Activated gamma-delta T cell (primary cell): ENCODE results near the gene DNAH17.

Source experiments
- DNase-seq: peaks from one replicate; lab custom pipeline; 2025; lab: John Stamatoyannopoulos, UW

DNAH17 gene

DNA sequence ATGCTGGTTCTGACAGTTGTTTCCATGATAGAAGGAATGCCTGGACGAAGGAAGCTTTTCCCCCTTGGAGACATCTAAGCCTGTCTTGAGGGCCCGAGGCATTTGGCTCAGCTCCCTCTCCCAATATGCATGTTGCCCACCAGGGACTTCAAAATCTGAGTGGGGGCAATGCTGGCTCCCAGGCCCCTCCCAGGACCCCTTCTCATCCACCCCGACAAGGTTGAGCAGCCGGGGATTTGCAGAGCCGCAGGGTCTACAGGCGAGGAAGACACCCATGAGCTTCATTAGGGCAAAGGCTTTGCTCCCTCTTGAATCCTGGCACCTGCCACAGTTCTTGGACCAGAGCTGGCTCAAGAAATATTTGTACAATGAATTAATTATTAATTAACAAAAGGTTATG, 25.1 kb upstream of the DNAH17 start:
- DNase-seq: no peak

DNA sequence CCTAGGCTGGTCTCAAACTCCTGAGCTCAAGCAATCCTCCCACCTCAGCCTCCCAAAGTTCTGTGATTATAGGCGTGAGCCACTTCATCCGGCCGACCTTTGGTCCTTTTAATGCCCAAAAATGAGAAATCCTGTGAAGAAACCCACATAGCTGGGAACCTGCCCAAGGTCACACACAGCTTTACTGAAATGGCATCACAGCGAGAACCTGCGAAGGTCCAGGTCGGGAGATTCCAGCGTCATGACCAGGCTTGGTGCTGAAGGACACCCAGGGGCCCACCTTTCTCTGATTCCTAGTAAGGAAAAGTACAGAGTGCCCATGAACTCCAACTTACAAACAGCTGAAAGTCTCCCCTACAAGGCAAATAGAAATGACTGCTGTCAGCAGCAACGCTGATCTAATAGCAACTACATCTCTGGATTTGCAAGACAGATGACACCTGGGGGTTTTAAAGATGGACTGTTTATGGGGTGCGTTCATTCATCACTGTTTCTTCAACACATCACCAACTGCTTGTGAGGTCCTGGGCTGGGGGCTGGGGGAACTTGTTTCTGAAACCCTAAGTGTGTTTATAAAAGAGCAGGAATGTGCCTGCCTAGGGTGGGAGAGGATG, 24.5 kb upstream of the DNAH17 start:
- DNase-seq: no peak

DNA sequence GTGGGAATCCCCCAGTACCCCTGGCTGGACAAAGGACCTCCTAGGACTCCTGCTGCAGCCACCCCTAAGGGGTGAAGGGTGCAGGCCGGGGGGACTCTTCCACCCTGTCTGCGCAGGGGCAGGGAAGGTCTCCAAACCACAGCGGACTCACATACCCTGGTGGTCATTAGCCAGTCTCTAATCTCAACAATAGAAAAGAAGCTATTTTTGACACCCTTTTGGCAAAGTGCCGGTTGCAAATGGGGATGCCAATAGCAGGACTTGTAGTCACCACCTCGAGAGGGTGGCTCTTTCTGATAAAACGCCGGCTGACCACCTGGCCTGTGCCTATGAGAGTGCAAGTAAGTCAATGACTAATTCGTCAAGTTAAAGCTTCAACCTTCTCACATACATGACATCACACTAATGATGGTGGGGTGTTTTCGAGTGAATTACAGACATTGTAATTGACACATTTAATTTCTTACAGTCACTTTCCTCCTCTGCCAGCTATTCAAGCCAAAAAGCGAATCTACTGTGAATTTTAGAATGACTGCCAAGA, 23.1 kb upstream of the DNAH17 start:
- DNase-seq: no peak

DNA sequence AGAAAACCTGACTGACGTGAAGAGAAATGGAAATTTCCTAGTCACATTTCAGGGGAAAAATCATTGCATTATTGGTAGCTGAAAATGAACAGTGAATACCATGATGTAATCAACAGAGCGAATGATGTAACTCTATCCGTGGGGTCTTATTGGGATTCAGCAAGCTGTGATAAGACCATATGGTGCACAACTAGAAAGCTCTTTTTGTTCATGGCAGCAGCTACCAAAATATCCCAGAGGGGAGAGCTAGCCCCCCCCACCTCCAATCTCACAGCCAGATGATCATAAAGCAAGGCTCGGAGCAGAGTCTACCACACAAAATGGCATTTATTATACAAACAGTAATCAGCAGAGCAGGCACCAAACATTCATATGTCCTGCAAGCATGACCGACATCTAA, 22.2 kb upstream of the DNAH17 start:
- DNase-seq: no peak

DNA sequence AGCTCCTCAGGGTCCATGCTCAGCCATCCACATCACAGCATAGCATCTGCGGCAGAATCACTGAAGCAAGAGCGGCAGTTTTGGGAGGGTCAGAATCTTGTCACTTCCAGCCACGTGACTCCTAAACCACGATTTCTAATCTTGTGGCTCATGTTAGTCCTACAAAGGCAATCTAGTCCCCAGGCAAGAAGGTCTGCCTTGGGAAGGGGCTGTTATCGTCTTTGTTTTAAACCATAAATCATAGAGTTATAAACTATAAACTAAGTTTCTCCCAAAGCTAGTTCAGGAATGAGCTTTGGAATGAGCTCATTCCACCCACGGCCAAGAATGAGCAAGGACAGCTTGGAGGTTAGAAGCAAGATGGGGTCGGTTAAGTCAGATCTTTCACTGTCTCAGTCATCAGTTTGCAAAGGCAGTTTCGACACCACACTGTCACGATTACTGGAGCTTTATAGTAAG, 20.8 kb upstream of the DNAH17 start:
- no peak for DNase-seq

DNA sequence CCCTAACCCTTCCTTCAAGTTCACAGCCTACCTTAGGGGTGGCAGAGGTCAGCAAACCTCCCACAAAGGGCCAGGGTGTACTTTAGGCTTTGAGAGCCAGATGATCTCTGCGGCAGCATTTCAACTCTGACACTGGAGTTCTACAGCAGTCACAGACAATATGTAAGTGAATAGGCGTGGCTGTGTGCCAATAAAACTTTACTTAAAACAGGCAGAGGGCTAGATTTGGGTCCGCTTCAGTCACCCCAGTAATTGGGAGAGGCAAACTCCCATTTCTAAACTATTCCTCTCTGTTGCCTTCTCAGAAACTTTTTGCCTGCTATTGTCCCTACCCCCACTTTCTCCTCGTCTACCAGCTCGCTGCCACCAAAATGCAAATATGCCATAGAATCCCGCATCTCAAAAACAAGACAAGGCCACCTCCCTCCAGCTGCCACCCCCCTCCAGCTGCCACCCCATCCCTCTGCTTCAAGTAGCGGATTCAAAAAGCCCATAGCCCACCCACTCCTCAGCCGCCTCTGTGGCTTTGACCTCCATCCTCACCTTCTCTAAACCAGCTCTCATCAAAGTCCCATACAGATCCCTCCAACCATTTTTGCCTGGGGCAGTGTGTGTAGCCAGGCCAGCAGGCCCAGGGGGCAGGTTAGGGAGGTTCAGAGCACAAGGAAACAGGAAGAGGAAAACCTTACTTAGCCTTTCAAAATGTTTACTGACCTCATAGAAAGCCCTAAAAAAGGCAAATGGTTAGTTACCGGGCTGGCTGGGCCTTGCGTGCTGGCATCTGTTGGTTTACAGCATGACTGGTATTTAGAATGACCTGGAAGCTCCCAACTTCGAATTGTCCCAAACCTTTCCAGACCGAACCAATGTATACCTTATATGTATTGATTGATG, 19.9 kb upstream of the DNAH17 start:
- no peak for DNase-seq

DNA sequence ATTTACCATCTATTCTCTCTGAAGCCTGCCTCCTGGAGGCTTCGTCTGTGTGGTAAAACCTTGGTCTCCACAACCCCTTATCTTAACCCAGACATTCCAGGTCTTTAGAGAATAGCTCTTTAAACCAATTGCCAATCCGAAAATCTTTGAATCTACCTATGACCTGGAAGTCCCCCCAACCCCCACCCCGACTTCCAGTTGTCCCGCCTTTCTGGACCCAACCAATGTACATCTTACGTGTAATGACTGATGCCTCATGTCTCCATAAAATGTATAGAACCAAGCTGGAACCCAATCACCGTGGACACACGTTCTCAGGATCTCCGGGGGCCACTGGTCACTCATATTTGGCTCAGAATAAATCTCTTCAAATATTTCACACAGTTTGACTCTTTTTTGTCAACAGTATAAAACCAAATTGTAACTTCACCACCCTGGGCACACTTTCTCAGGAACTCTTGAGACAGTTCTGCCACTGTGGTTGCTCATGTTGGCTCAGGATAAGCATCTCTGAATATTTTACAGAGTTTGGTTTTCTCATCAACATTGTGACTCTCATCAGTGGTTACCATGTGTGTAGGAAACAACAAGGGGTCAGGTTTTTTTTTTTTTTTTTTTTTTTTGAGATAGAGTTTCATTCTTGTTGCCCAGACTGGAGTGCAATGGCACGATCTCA, 18.1 kb upstream of the DNAH17 start:
- no peak for DNase-seq

DNA sequence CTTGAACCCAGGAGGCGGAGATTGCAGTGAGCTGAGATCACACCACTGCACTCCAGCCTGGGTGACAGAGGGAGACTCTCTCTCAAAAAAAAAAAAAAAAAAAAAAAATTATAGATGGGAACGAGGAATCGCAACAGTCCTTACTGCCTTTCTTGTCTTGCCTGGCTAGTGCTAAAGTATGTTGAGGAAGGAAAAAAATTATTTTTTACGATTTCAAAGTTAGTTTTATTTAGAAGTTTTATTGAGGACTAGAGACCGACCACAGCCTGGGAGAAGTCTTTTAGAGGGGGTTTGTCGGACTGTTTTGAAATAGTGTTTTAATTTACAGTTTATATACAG, 15.8 kb upstream of the DNAH17 start:
- no peak for DNase-seq

DNA sequence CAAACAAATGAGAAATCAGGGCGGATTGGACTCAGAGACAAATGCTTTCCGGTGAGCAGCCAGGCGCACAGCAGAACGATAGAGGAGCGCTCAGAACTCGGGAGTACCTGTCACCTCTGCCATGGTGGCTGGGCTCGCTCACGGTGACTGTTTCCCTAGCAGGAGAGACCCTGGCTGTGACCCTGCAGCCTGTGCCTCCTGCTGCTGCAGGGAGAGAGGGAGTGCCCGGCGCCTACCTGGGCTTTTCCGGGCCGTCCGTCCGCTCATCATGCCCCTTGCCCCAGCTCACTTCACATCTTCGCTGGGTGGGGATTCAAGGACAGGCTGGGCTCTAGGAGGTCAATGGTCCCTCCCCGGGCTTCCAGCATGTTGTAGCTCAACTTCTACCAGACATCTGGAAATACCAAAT, 14.1 kb upstream of the DNAH17 start:
- no peak for DNase-seq

DNA sequence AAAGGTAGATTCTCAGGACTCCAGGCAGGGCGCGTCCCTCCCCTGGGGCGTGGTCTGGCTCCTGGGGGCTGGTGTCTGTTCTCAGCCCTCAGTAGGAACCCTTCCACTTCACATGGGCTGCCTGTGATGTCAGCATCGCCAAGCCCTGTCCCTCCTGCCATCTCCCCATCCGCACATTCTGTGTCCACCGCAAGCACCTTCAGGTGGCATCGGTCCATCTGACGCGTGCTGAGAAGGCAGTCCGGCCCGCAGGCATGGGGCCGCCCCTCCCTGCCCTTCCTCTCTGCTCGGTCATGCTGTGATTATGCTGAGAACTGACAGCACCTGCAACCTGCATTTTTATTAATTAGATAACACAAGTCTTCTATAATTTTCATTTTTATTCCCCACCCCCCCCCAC, 12.7 kb upstream of the DNAH17 start:
- DNase-seq: no peak

DNA sequence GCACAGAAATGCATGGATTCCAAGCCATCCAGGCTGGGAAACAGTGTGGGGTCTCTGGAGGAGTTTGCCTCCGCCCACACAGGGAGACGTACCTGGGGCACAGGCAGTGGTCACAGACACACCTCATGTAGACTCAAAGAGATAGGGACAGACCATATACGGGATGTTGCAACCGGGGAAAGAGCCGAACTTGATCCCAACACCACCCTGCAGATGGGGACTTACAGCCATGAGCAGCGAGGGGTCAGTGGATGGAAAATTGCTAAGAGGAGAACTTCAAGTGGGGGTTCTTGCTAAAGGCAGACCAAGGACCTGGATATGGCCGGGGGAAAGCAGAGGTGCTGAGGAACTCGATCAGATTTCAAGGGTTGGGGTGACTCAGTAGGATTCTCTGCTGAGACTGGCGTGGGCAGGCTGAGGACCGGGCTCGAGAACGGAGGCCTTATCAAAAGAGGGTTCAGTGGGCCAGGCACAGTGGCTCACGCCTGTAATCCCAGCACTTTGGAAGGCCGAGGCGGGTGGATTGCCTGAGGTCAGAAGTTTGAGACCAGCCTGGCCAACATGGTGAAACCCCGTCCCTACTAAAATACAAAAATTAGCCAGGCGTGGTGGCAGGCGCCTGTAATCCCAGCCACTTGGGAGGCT, 12.0 kb upstream of the DNAH17 start:
- no peak for DNase-seq

DNA sequence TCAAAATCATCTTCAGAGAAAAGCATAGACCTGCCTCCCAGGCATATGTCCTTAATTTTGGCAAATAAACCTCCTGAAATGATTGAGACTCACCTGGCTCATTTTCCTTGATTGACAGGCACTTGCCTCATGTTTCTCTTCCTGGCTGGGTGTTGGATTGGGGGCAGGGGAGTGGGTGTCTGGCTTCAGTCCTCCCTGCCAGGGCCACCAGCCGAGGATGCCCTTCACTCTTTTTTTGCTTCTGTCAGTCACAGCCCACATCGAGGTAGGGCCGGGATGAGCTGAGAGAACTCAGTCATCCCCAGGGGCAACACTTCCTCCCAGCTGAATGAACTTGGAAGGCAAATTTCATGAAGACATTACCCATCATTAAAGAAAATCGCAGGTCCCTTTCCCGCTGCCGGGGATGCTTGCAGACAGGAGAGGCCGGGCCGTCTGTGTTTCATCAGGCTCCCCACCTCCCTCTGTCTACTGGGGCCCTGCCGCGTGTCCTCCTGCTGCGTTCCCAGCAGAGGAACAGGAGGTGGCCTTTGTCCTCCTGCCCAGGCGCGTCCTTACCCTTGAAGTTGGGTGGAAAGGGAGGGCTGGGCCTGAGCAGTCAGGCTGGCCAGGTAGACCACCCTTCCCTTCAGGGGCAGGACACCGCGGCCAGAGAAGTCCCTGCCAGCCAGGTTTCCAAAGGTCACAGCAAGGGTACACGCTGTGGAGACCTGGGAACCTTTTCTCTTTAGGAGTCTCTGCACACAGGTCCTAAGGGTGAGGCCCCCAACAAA, 11.2 kb upstream of the DNAH17 start:
- no peak for DNase-seq

DNA sequence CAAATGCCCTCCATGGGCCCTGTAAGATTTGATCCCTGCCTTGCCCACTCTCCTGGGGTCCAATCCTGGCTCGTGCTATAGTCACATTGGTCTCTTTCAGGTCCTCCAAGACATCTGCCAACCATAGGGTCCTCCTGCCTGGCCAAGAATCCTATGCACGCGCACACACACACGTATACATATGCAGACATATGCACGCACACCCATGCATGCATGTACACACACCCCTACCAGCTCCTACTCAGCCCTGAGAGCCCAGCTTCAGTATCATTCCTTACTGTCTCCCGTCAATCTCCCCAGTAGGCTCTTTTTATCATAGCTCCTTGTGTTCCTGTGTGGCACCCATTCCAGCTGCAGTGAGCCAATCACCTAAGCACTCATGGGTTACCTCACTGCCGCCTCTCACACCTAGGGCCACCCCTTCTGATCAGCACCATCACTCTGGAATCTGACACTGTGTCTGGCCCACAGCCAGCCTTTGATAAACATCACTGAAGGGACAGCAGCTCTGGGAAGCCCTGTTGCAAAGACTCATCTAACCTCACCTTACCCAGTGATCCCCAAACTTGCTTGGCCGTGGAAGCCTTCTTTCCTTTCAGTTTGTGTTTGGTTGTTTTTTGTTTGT, 7.9 kb upstream of the DNAH17 start:
- no peak for DNase-seq

DNA sequence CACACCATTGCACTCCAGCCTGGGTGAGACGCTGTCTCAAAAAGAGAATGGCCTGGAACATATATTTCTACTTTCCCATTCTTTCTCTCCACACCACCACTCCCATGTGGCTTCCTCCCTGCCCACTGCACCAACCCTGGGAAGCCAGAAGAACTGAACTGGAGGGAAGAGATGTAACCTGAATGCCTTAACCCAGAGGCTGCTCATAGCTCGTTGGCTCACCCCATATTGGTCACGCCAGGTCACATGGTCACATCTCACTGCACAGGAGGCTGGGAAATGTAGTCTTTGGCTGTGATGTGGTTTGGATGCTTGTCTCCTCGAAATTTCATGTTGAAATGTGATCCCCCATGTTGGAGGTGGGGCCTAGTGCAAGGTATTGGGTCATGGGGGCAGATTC, 5.9 kb upstream of the DNAH17 start:
- DNase-seq: no peak

DNA sequence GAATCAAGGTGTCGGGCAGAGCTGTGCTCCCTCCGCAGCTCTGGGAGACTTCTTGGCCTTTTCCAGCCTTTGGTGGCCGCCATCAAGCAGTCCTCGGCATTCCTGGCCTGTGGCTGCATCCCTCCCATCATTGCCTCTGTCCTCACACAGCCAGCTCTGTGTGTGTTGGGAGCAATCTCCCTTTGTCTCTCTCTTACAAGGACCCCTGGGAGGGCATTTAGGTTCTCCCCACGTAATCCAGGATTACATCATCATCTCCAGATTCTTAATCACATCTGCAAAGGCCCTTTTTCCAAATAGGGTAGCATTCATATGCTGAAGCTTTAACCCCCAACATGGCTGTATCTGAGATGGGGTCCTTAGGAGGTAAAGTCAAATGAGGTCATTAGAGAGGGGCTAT, 4.1 kb upstream of the DNAH17 start:
- DNase-seq: no peak

DNA sequence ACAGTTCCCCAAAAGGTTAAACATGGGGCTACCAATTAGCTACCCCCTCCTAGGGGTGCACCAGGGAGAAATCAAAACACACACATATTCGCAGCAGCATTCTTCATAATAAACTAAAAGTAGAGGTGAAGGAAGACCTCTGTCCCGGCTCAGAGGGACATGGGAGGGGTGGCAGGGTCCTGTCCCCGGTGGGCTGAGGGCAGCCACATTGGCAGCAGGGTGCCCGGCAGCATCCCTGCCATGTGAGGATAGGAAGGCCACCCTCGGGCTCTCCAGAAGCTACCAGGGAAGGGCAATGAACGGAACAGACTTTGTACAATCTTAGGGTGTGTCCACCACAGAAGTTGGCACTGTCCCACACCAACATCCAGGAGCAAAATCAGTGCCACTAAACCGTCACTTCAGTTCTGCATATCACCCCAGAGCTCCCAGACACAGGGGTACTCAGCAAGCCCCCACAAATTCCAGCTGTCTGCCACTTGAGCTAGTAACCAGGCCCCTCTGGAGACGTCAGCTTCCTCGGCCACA, 3.1 kb upstream of the DNAH17 start:
- DNase-seq: no peak

DNA sequence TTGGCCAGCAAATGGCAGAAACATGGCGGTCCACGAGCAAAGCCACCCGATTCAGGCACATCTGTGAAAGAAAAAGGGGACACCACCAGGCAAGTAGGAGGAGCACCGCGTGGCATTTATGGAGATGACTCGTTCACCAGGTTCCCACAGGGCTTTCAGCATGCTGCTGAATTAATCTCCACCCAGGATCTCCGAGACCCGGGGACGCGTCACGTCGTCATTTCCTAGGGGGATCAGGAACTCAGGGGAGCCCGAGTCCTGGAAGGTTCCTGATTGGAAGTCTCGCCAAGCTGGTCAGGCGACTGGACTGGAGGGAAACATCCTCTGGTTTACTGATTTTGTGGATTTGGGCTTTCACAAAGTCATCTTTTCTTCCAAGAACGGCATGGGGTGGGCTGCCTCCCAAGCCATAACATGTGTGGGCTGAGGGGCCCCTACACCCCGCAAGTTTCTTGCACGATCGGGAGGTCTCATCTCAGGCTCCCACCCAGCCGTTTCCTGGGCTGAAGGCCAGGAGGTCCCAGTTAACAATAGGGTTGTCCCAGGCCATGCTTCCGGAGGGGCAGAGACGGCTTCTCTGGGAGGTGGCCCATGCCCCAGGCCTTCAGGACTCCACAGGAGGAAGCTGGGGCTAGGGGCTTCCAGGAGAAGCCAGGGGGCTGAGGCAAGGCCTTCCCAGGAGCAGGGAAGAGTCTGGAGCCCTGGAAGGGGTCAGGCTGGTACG, 645 bp downstream of the DNAH17 start:
- no peak for DNase-seq

DNA sequence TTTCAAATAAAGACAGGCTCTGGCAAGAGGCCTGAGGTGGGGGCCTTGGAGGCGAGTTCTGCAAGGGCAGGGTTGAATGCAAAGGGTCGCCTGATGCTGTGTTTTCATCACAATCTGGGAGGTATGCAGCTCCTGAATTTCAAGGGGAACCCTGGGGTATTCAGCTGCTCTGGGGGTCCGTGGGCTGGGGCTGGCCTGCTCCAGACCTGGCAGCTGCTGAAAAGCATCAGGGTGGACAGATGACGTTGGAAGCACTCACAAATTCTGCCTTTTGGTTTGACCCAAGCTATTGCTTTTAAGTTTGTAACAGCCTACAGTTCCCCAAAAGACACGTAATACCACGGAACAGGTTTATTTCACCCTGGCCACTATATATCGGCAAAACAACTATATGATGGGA, 1.3 kb downstream of the DNAH17 start:
- no peak for DNase-seq

DNA sequence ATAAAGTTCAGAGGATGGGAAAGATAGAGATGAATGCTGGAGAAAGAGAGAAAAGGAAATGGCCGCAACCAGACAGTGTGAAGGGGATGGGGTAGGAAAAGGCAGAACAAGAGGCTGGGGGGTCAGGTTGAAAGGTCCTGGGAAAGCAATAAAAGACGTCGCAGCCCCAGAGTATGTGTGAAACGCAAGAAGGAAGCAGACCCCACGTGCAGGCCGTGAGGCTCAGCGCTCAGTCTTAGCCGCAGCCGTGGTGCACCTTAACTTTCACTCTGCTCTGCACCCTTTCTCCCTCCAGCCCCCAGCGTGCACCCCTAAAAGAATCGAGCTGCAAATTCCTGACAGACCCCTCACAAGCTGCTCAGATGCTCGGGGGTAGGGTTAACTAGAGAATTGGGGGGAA, 1.9 kb downstream of the DNAH17 start:
- no peak for DNase-seq

DNA sequence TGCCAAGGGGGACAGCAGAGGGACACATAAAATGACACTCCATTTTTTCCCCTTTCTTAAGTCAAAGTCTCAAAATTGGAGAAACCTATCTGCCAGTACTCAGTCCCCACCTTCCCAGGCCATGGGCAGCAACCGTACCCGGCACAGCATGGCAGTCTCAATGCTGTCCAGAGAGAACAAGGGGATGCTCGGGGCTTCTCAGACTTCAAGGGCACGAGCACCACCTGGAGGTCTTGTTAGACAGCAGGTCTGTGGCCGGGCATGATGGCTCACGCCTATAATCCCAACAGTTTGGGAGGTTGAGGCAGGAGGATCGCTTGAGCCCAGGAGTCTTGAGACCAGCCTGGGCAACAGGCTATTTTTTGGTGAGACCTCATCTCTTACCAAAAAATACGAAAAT, 3.2 kb downstream of the DNAH17 start:
- no peak for DNase-seq
